HepG2 (cell line): ENCODE results near the gene HPGD. TPM values are rescaled to one million over a fixed set of nuclear protein-coding genes. Genes with fewer than 3 reads are reported as not detected.

Experiments used
- polyA plus RNA-seq, 8 experiments: library from polyadenylated mRNA; depleted of rRNA in 3 of 8; stranded (reverse) in 7 of 8; unstranded in 1 of 8; fragments of >200 nt; fragmentation: Illumina TruSeq in 4 of 8; extraction: Trizol in 4 of 8; gene quantifications; 2 replicates each; pipeline versions ENCODE4 v1.2.1 to v1.2.3, GENCODE V29; 2011 to 2016; ENCODE audit warnings: low read depth in 4 of 8, missing spikeins in 1 of 8, mixed read lengths in 1 of 8; ENCODE audit not compliant: insufficient read depth in 1 of 8
- total RNA-seq, 5 experiments: library from RNA; depleted of rRNA; stranded (reverse); fragments of >200 nt; fragmentation: Illumina TruSeq; extraction: Trizol; gene quantifications; 2 replicates each; pipeline ENCODE4 v1.2.3, GENCODE V29; 2016; ENCODE audit warnings: low read depth in 1 of 5

The HPGD gene
- total and polyA plus RNA-seq, 2 of the 13 experiments (the other 11 are each of a cell fraction or from before 2014, with no cell fraction given): 0.13 to 0.24 TPM

Other genes starting within 250 kb of the HPGD start
- 11.7 and 18.6 TPM in 2 replicates for gene FBXO8, start 238.8 kb downstream of the HPGD start, total RNA-seq (2016; rRNA removed; fragmentation: Illumina TruSeq; extraction: Trizol)
- gene FBXO8, start 238.8 kb downstream of the HPGD start, polyA plus RNA-seq (2011; rRNA removed): 11.0 and 15.2 TPM in 2 replicates
- 11.9 and 13.3 TPM in 2 replicates for gene CEP44, start 238.6 kb downstream of the HPGD start, total RNA-seq (2016; rRNA removed; fragmentation: Illumina TruSeq; extraction: Trizol)
- 4.9 and 5.5 TPM in 2 replicates for gene CEP44, start 238.6 kb downstream of the HPGD start, polyA plus RNA-seq (2011; rRNA removed)